EL (cell line): ENCODE results near the gene DOCK4.
A peak's percentile ranks its signal among the peaks of the same experiment; 100 is the strongest.

Experiments used
- DNase-seq: peaks from one replicate; pipeline ENCODE4 v3.0.0-alpha.2; 2016

The DOCK4 gene

DNA sequence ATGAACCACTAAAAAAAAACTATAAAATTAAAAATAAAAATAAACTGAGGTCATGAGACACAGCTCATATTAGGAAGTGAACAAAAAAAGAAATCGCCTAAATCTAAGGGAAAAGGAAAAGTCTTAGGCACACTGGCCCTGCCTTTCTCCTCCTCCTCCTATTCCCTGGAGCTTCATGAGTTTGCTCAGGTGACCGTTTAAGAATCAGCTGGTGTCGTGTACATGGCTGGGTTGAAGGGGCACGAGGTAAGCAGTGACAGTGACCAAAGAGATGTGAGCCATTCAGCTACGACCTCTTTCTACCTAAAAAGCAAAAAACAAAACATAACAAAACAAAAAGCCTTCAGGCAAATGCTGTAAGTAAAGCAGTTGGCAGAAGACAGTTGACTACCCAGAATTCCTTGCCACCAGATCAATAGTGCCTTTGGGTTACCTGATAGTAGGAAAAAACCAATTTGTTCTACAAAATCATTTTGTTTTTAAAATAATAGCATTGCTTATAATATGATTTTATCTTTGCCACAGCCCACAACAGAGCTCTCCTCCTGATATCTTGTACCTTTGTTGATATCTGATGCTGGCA lies 135.4 kb downstream of the DOCK4 start:
- DNase-seq = no peak

DNA sequence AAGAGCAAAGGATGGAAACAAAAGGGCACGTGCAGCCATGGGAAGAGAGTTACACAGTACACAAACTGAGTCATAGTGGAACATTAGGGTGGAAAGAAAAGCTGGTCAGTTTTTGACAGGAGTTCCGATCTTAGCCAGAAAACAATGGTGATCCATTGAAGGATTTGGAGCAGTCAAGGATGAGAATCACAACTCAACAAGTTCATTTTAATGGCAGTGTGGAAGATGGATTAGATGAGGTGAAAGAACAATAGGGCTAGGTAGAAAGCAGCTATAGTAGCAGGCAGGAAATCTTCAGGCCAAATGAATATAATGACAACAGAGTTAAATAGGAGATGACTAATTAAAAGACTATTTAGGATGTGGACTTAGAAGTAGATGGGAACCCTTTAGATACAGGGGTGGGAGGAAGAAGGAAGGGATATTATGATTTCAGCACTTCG lies 136.3 kb downstream of the DOCK4 start:
- DNase-seq = peak; percentile 54

DNA sequence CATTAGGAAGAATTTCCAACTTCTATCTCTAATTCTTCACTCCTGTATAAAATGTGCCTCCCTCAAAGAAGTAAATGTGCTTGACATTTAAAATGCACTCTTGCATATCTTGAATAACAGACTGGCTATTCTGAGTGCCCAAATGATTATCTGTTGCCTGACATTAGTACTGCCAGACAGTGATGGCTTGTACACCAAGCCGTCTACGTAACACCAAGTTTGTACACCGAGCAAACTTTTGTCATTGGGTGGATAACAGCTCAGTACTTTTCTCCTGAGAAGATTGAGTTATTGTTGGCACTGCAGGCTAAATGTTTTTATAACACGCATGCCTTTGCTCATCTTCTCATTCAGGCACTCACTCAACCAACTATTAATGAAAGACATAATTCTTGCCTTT lies 137.2 kb downstream of the DOCK4 start:
- no peak for DNase-seq

DNA sequence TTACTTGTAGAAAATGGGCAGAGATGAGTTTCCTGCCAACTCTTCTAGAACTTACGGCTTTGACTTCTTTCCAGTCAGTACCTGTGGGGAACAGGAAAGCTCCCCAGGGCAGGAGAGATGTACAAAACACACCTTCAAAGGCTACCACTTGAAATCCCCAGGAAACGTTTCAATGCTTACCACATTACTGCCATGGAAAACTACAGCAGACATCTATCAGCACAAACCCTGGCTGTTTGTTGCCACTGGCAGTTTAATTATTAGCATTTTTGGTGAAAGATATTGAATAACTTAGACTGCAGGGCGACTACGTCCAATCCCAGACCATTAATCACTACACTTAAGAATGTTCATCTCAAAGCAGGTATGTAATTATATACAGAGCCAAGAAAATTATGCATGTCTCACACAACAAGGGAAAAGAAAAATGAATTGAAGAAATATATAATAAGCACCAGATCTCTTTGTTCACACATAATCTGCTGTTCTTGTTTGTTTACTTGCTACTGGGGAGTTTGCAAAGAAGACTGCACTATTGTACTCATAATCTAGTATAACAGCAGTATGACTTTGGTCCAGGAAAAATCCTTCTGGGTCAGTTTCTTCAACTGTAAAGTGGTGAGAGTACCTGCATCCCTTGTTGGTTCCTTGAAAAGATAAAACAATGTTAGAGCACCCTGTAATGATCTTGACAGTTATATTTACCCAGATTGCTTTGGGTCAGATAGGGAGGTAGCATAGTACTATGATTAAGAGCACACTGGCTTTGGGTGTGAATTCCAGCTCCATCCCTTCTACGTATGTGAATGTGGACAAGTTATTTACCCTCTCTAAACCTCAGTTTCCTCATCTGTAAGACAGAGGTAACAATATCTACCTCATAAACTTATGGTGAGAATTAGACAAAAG lies 138.3 kb downstream of the DOCK4 start:
- no peak for DNase-seq

DNA sequence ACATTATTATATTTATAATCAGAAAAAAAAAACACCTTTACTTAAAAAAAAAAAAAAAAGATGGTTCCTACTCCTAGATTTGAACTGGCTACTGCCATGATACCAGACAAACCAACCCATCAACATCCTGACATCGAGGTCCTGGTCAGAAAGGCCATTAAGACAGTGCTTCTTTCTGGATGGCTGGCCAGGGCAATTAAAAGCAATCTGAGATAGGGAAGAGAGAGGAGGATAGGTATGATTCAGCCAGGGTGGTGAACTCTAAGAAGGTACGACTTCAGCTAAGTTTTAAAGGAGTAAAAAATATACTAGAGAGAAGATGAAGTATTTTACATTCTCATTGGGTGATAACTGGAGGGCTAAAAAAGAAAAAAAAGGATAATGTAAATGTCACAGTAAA lies 139.0 kb downstream of the DOCK4 start:
- DNase-seq = no peak

DNA sequence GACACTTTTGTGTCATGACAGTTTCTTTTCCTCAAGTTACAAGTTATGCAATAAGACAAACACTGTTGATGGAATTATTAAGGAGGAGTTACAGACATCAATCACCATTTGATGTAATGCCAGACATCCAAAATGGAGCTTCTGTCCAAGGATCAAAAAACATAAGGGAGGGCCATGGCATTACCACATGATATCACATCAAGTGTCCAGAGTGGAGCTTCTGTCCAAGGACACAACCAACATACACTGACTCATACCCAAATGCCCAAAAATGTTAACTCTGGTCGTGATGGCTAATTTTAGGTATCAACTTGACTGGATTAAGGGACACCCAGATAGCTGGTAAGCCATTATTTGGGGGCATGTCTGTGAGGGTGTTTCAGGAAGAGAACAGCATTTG lies 140.4 kb downstream of the DOCK4 start:
- no peak for DNase-seq

DNA sequence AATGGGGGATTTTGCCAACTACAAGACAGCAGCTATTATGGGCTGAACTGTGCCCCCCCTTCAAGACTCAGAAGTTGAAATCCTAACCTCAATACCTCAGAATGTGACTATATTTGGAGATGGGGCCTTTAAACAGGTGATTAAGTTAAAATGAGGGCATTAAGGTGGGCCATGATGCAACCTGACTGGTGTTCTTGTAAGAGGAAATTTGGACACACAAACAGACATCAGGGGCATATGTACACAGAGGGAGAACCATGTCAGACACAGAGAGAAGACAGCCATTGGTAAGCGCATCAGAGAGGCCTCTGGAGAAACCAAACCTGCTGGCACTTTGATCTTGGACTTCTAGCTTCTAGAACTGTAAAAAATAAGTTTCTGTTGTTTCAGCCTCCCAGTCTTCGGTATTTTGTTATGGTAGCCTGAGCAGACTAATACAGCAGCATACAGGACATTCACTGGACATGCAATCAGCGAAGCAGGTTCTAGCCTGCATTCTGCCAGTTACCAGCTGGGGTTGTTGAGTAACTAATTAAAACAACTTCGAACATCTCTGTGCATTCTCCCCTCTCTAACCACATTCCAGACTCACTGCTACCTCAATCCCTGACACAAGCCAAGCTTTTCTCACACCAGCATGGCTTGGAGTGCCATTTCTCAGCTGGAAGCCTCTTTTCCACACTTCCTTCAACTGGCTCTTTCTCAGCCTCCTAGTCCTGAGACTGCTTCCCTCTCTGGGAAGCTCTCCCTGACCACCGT lies 141.4 kb downstream of the DOCK4 start:
- no peak for DNase-seq

DNA sequence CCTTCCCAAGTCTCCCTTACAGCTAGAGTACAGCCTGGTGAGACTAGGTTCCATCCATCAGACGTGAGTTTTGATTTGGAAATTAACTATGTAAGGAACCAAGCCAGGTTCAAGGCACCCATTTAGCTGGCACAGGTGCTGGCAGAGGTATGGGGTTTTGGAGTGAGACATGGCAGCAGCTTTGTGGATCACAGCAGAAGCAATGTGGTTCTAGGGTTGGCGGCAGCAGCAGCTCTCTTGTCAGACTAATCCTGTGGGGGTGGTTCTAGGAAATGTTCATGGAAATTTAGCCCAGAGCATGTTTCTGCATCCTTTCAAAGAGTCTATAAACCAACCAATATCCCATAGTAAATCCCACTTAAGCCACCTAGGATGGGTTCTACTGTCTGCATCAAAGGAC lies 142.2 kb downstream of the DOCK4 start:
- DNase-seq = no peak

DNA sequence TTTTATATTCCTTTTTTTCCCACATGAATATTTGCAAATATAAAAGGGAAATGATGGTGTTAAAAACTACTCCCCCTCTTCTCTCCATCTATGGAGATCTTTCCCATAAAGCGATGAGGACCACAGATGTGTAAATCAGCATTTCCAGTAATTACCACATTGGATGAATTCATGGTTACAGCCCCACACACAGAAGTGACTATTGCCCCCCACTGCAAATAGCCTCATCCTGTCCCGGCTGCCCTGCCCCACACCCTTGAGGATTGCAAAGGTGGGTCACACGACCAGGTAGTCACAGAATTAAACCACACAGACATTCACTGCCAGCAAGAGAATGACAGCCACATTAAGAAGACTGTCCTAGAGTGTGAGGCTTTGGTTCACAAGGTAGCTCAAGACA lies 145.1 kb downstream of the DOCK4 start:
- DNase-seq = no peak

DNA sequence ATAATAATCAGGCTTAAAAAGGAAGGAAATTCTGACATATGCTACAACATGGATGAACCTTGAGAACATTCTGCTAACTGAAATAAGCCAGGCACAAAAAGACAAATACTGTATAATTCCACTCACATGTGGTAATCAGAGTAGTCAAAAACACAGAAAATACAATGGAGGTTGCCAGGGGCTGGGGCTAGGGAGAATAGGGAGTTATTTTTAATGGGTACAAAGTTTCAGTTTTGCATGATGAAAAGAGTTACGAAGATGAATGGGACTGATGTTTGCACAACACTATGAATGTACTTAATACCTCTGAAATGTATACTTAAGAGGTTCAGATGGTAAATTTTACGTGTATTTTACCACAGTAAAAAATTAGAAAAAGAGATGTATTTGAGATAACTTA lies 145.6 kb downstream of the DOCK4 start:
- no peak for DNase-seq

DNA sequence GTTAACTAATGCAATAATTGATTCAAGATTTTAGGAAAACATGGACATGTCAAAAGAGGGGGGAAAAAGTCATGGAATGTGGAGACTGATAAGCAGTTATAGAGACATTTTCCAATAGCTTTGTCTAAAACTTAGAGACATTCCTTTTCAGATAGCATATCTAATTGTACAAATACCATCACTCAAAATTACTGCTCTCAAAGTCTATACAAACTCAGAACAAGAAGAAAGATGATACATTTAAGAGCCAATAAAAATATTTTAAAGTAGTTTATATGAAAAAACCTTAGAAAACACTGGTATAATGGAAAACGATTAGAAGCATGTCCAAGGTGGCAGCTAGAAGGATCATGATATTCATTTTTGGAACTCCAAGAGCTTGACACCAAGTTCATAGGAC lies 146.5 kb downstream of the DOCK4 start:
- no peak for DNase-seq

DNA sequence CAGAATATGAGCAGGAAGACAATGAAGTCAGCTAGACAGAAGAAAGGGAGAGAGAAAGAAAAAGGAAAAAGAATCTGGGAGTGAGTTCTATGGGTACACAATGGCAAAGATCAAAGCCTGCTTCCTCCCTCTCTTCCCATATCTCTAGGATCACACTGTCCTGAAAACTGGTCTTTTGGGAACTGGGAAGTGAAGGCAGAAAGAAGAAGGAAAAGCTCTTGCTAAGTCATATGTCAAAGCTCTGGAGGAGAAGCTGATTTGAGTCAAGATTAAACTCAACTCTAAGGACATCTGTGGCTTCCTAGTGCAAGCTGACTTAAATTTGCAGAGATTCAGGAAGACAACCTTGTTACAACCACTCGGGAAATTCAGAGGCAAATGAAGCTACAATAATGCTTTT lies 147.5 kb downstream of the DOCK4 start:
- no peak for DNase-seq

DNA sequence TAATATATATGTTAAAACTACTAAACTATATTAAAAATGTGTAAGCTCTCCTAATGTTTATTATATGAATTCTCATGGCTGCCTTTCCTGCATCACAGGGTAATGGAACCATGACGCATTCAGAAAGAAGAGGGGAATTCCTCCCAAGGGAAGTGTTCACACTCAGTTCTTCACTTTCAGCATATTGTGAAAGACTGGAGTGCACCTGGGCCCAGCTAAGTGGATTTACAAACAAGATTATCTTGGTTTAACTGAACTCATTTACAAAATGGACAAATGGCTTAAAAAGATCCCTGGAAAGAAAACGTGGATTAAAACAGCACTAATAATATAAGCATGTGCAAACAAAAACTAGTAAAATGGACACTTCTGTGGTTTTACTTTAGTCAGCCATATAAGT lies 149.8 kb downstream of the DOCK4 start:
- peak; percentile 7 for DNase-seq

DNA sequence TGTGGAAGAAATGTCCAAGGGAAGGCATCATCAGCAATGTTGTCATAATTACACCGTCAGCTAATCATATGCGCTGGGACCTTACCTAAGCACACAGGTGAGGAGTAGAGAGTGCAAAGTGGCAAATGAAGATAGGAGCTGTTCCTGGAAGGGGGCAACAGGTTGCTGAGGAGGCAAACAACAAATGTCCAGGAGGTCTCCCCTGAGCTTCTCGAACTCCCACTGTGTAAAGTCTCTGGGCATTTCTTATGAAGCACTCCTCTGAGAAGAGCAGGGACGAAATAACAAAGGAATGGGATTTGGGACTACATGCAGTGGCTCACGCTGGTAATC lies 152.5 kb downstream of the DOCK4 start:
- DNase-seq = no peak

DNA sequence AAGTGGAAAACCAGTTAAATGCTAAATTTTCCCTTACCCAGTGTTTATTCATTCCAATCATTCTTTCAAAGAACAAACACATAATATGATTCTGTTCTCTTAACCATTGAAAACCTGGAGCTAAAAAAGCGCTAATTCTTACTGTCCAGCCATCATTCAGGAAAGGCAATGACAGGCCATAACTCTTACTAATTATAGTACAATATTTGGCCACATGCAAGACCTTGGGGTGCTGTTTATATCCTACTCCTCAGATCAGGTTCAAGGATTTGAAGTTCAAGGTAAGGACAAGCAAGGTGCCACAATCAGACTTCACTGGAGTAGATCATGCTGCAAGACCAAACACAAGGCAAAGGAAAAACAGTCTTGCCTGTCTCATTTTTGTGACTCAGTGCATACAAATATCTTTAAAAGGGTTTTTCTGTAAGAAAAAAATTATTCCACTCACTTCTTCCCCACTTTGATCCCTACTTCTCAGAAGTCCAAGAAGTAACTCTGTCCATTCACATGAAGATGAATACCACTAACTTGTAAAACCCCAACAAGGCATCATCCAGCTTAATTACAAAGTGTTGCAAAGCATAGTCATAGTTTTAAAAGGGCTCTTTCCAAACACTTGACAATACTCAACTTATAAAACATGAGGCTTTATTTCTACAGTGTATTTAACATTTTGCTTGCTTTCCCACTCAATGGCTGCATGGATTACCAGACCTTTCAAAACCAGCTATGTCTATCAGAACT lies 153.0 kb downstream of the DOCK4 start:
- DNase-seq = no peak

DNA sequence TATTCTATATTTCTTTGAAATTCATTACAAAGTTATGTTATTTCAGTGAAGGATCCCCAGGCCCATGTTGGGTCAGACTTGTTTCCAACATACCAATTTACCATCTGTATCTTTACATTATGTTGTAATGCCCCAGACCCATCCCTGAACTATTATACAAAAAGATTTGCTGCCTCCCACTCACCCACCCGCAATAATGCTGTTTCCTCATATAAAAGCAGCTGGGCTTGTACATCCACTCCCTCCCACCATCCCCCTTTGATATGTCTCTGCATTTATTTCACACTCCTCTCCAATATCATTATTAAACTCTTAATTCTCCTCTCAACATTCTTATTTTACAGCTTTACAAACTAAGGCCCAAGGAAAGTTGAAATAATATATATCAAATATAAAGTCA lies 153.7 kb downstream of the DOCK4 start:
- DNase-seq = no peak

DNA sequence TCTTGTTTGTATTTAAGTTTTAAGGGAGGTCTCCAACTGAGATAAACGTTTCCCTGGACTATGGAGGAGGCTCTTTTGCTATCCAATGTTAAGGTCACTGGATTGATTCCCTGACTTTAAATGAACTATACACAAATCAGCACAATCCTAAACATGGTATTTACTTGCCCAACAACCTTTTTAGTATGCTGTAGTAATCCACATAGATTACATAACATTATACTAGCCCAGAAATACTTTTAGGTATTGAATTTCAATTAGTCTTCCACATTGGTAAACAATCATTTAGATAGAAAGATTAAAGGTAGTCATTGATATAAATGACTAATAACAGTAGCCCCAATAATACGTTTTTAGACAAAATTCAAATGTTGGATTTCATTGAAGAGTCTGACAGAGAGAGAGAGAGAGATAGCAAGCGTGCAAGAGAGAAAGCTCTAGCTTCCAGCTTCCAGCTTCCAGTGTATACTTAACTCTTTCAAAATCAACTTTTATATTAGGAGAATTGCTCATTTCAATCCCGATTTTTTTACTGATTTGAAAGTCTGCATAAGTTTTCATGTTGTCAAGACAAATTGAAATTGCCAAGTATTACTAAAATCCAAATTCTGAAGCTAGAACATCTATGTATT lies 155.8 kb downstream of the DOCK4 start:
- no peak for DNase-seq

DNA sequence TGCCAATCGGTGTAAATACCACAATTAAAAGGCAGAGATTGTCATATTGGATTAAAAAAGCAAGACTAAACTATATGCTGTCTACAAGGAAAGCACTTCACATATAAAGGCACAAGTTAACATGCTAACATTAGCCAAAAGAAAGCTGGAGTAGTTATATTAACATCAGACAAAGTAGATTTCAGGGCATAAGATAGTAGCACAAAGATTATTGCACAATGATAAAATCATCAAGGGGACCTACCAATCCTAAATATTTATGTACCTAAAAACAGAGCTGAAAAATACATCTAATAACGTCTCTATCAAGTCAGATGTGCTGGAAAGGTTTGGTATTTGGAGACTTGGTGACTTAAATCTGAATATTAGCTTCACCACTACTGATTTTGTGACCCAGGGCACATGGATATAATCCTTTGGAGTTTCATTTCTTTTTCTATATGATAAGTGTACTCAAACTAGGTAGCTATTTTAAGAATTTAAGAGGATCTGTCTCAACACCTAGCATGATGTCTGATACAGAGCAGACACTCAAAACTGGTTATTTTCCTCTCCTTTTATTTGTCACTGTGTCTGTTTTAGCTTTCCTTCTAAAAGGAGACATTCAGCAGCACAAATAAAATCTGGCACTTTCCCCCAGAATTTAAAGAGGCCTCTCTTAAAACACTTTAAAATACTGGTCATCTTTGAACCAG lies 156.5 kb downstream of the DOCK4 start:
- DNase-seq = no peak

DNA sequence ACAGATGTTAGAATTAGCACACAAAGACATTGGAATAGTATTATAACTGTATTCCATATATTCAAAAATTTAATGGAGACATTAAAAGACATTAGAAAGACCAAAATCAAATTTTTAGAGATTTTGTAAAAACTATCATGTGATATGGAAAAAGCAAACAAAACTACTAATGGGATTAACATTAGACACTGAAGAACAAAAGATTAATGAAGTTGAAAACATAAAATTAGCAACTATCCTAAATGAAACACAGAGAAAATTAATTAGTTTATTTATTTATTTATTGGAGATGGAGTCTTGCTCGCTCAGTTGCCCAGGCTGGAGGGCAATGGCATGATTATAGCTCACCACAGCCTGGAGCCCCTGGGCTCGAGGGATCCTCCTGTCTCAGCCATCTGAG lies 158.8 kb downstream of the DOCK4 start:
- DNase-seq = no peak

DNA sequence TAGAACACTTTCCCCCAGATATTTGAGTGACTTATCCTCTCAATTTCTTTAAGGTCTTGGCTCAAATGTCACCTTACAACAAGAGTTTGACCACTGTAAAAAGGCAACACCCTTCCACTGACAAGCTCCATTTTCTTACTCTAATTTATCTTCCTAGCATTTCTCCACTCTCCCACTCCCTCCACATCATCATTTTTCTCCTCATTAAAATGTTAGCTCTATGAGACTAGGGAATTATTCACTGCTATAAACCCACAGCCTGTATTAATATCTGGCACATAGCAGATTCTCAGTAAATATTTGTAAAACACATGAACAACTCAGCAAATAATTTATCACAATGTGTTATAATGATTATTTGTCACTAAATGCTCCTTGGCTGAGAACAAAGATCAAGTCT lies 161.0 kb downstream of the DOCK4 start:
- DNase-seq = no peak

DNA sequence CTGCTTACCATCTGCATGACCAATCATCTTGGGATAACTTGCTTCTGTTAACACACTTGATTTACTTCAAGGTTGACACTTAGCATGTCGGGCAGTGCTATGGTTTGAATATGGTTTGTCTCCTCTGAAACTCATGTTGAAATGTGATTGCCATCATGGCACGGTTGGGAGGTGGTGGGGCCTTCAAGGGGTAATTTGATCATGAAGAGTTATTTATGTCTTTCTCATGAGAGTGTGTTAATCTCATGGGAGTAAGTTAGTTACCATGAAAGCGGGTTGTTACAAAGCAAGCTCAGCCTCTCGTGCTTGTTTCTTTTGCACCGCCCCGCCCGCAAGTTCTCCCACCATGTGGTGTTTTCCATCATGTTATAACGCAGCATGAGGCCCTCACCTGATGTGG lies 163.6 kb downstream of the DOCK4 start:
- no peak for DNase-seq

DNA sequence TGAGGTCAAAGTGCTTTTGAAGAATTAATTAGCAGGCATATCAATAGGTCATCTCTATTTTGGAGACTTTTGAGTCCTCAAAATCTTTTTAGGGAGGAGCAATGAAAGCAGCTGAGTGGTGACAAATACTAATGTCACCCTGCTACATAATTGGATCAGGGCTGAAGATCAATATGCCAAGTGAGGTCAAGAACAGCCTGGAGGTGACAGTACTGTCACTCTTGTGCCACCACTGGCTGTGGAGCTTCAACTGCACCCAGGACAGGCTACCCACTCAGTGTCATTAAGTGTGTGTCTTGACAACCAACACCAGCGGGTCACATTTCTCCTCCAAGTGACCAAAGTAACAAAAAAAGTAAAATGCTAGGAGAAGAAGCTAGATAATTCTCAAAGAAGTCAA lies 167.8 kb downstream of the DOCK4 start:
- no peak for DNase-seq
